Suprapubic skin (tissue), 4 donors: ENCODE results near the gene GGTLC1. TPM values are rescaled to one million over a fixed set of nuclear protein-coding genes. Genes with fewer than 3 reads are reported as not detected.

Experiments
- DNase-seq, 2 donors: peaks; one replicate each; pipeline ENCODE4 v3.0.0-alpha.2; 2019; ENCODE audit warnings: low spot score in 2 of 2
- H3K27ac ChIP-seq: fragments of 200-600 bp; sonication (generic); one replicate; pipeline ENCODE4 v1.5.1; 2019
- H3K27me3 ChIP-seq: fragments of 200-600 bp; sonication (generic); one replicate; pipeline ENCODE4 v1.5.1; 2019
- H3K36me3 ChIP-seq: fragments of 200-600 bp; sonication (generic); one replicate; pipeline ENCODE4 v1.5.1; 2019
- H3K4me1 ChIP-seq: fragments of 200-600 bp; sonication (generic); one replicate; pipeline ENCODE4 v1.5.1; 2019
- H3K4me3 ChIP-seq: fragments of 200-600 bp; sonication (generic); one replicate; pipeline ENCODE4 v1.5.1; 2019; ENCODE audit warnings: mild to moderate bottlenecking
- H3K9me3 ChIP-seq: fragments of 200-600 bp; sonication (generic); one replicate; pipeline ENCODE4 v1.5.1; 2019
- CTCF ChIP-seq, 2 donors: fragments of 200-600 bp in 1 of 2; fragments of 450-650 bp in 1 of 2; sonication (generic) in 1 of 2; IDR thresholded peaks; one replicate each; pipeline ENCODE4 v1.5.1; 2016 to 2019; ENCODE audit warnings: antibody characterized with exemption in 2 of 2, mild to moderate bottlenecking in 1 of 2, moderate library complexity in 1 of 2
- EP300 ChIP-seq: sonication (generic); formaldehyde crosslinking; IDR thresholded peaks from one replicate; pipeline ENCODE4 v1.6.1; 2017; ENCODE audit warnings: antibody characterized with exemption
- POLR2A ChIP-seq, 2 donors: fragments of 450-650 bp; IDR thresholded peaks; one replicate each; pipeline ENCODE4 v1.6.1; 2017; ENCODE audit warnings: antibody characterized with exemption in 2 of 2, mild to moderate bottlenecking in 2 of 2, moderate library complexity in 2 of 2
- POLR2AphosphoS5 ChIP-seq, 3 donors: sonication (generic); formaldehyde crosslinking; IDR thresholded peaks; one replicate each; pipeline ENCODE4 v1.6.1; 2017; ENCODE audit warnings: antibody characterized with exemption in 3 of 3
- WGBS: methylation state at CpG from one replicate; pipeline ENCODE4 v1.1.5; 2018; 5-methylcytosine and 5-hydroxymethylcytosine counted together
- total RNA-seq, 4 donors: library from RNA; depleted of rRNA; stranded (reverse); fragments of >200 nt; gene quantifications; one replicate each; pipeline ENCODE4 v1.1.0, GENCODE V29; 2016

The GGTLC1 gene
- total RNA-seq, 4 donors from 2014 or later: not detected

- H3K36me3 ChIP-seq: no peaks in the 10 kb centered on the region
- peaks cover 4% of the 10 kb centered on the region for H3K27me3 ChIP-seq
- DNase-seq: no peak
- H3K4me3 ChIP-seq: no peak overlapping the region
- 68% methylated on average over 6 of the region's 6 CpGs for WGBS
- no peaks in the 10 kb centered on the region for H3K4me1 ChIP-seq
- no peaks in the 10 kb centered on the region for H3K9me3 ChIP-seq
- no peak overlapping the region for H3K27ac ChIP-seq
- TF ChIP-seq POLR2A (IDR thresholded peaks at IDR 0.05): no peak
- no peak for TF ChIP-seq POLR2AphosphoS5 (IDR thresholded peaks at IDR 0.05)
- TF ChIP-seq EP300: no peak
- TF ChIP-seq CTCF (IDR thresholded peaks at IDR 0.05): no peak
Measured at GRCh38 chr20:23966298-23966697, 22.3 kb downstream of the GGTLC1 start.

- Histone ChIP-seq H3K27me3 (no peaks in the 10 kb centered on the region), H3K4me3 (no peak overlapping the region), H3K4me1 (no peaks in the 10 kb centered on the region), H3K27ac (no peak overlapping the region), H3K9me3 (no peaks in the 10 kb centered on the region), H3K36me3 (no peaks in the 10 kb centered on the region)
- DNase-seq: no peak
- WGBS: 49% methylated on average over 1 of the region's 1 CpG
- TF ChIP-seq POLR2AphosphoS5 (IDR thresholded peaks at IDR 0.05) (no peak), EP300 (no peak), POLR2A (IDR thresholded peaks at IDR 0.05) (no peak), CTCF (IDR thresholded peaks at IDR 0.05) (no peak)
Measured at GRCh38 chr20:23963941-23964340, 24.6 kb downstream of the GGTLC1 start.

GRCh38 chr20:23962272-23962671 is 26.3 kb downstream of the GGTLC1 start:
- Histone ChIP-seq H3K27ac (no peak overlapping the region), H3K36me3 (no peaks in the 10 kb centered on the region), H3K27me3 (no peaks in the 10 kb centered on the region), H3K4me3 (no peak overlapping the region), H3K9me3 (no peaks in the 10 kb centered on the region), H3K4me1 (no peaks in the 10 kb centered on the region)
- no peak for TF ChIP-seq EP300
- no peak for TF ChIP-seq CTCF (IDR thresholded peaks at IDR 0.05)
- TF ChIP-seq POLR2A (IDR thresholded peaks at IDR 0.05): no peak
- TF ChIP-seq POLR2AphosphoS5 (IDR thresholded peaks at IDR 0.05): no peak
- no peak for DNase-seq

- TF ChIP-seq POLR2A (IDR thresholded peaks at IDR 0.05) (no peak), EP300 (no peak), CTCF (IDR thresholded peaks at IDR 0.05) (no peak), POLR2AphosphoS5 (IDR thresholded peaks at IDR 0.05) (no peak)
- no peak overlapping the region for H3K4me3 ChIP-seq
- no peak for DNase-seq
- H3K27me3 ChIP-seq: no peaks in the 10 kb centered on the region
- H3K4me1 ChIP-seq: no peaks in the 10 kb centered on the region
- H3K9me3 ChIP-seq: no peaks in the 10 kb centered on the region
- no peaks in the 10 kb centered on the region for H3K36me3 ChIP-seq
- WGBS: 75% methylated on average over 7 of the region's 7 CpGs
- H3K27ac ChIP-seq: no peak overlapping the region
Measured at GRCh38 chr20:23959054-23959453, 29.5 kb downstream of the GGTLC1 start.

GRCh38 chr20:23955896-23956295 is 32.7 kb downstream of the GGTLC1 start:
- 28% methylated on average over 3 of the region's 3 CpGs for WGBS
- no peak for DNase-seq
- no peak overlapping the region for H3K4me3 ChIP-seq
- no peaks in the 10 kb centered on the region for H3K36me3 ChIP-seq
- TF ChIP-seq CTCF (IDR thresholded peaks at IDR 0.05): no peak
- no peak for TF ChIP-seq POLR2A (IDR thresholded peaks at IDR 0.05)
- TF ChIP-seq POLR2AphosphoS5 (IDR thresholded peaks at IDR 0.05): no peak
- TF ChIP-seq EP300: no peak
- peaks cover 2% of the 10 kb centered on the region for H3K27me3 ChIP-seq
- no peaks in the 10 kb centered on the region for H3K9me3 ChIP-seq
- H3K27ac ChIP-seq: no peak overlapping the region
- no peaks in the 10 kb centered on the region for H3K4me1 ChIP-seq
